Fibroblast of villous mesenchyme (primary cell): ENCODE data around the gene GRIK2. TPM values are rescaled to one million over a fixed set of nuclear protein-coding genes. Genes with fewer than 3 reads are reported as not detected.

ENCODE experiments used
- DNase-seq: peaks from one replicate; pipeline ENCODE4 v3.0.0-alpha.2; 2010; ENCODE audit warnings: low read depth
- H3K4me3 ChIP-seq: 2 replicates; pipeline ENCODE4 v1.5.1; 2011; ENCODE audit warnings: low read depth, mild to moderate bottlenecking, low read length
- total RNA-seq: library from RNA; depleted of rRNA; stranded (reverse); fragments of >200 nt; gene quantifications from 2 replicates; pipeline ENCODE4 v1.2.3, GENCODE V29; 2012
- TF ChIP-seq, protein P1 (sequence below): IDR thresholded peaks from 2 replicates; pipeline ENCODE4 v1.5.1; 2012; ENCODE audit warnings: low read depth, mild to moderate bottlenecking, low read length; ENCODE audit not compliant: insufficient read depth

The GRIK2 gene
- total RNA-seq, 1 donor = 15.1 TPM

DNA sequence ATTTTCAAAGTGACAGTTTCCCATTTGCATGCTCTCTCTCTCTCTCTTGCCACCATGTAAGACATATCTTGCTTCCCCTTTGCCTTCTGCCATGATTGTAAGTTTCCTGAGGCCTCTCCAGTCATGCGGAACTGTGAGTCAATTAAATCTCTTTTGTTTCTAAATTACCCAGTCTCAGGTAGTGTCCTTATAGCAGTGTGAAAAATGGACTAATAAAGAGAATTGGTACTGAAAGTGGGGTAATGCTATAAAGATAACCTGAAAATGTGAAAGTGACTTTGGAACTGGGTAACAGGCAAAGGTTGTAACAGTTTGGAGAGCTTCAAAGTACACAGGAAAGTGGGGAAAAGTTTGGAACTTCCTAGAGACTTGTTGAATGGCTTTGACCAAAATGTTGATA is 389.8 kb downstream of the GRIK2 start:
- no peak overlapping the region for H3K4me3 ChIP-seq
- TF ChIP-seq, protein P1, sequence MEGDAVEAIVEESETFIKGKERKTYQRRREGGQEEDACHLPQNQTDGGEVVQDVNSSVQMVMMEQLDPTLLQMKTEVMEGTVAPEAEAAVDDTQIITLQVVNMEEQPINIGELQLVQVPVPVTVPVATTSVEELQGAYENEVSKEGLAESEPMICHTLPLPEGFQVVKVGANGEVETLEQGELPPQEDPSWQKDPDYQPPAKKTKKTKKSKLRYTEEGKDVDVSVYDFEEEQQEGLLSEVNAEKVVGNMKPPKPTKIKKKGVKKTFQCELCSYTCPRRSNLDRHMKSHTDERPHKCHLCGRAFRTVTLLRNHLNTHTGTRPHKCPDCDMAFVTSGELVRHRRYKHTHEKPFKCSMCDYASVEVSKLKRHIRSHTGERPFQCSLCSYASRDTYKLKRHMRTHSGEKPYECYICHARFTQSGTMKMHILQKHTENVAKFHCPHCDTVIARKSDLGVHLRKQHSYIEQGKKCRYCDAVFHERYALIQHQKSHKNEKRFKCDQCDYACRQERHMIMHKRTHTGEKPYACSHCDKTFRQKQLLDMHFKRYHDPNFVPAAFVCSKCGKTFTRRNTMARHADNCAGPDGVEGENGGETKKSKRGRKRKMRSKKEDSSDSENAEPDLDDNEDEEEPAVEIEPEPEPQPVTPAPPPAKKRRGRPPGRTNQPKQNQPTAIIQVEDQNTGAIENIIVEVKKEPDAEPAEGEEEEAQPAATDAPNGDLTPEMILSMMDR = no peak
- DNase-seq = no peak

DNA sequence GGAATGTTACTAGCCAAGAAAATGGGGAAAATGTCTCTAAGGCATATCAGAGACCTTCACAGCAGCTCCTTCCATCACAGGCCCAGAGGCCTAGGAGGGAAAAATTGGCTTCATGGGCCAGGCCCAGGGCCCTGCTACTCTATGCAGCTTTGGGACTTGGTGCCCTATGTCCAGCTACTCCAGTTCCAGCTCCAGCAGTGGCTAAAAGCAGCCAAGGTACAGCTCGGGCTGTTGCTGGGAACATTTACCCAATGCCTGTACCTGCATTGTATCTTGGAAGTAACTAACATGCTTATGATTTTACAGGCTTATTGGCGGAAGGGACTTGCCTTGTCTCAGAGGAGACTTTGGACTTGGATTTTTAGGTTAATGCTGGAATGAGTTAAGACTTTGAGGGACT is 390.6 kb downstream of the GRIK2 start:
- H3K4me3 ChIP-seq = no peak overlapping the region
- DNase-seq = no peak
- TF ChIP-seq, protein P1 = no peak

DNA sequence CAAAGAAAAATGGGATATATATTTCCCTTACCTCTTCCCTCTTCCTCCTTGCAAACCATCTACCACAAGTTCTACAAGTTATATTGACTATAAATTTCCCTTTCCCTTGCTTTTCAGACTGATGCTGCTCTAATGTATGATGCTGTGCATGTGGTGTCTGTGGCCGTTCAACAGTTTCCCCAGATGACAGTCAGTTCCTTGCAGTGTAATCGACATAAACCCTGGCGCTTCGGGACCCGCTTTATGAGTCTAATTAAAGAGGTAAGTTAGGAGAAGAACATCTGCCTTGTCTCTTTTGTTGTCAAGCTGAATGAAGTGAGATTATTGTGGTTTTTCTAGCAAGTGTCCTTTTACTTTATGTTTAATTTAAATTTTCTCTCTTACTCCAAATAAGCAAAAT is 406.0 kb downstream of the GRIK2 start:
- no peak for DNase-seq
- H3K4me3 ChIP-seq = no peak overlapping the region
- TF ChIP-seq, protein P1 = no peak

DNA sequence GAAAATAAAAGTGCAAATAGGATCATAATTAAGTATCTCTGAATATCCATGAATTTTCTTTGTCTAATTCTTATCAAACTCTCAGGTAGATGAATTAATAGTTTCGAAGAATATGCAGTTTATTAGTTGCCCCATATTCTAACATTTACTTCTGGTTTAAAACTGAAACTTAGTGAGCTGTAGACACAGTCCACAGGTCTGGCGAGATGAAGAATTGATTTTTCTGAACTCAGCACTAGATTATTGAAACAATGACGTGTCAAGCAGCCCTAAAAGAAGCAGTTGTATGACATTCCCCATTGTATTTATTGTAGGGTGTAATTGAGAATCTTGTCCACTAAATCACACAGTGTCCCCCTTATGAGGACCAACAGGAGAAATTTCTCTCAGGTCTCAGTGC is 407.1 kb downstream of the GRIK2 start:
- TF ChIP-seq, protein P1 = no peak
- no peak for DNase-seq
- H3K4me3 ChIP-seq = no peak overlapping the region

DNA sequence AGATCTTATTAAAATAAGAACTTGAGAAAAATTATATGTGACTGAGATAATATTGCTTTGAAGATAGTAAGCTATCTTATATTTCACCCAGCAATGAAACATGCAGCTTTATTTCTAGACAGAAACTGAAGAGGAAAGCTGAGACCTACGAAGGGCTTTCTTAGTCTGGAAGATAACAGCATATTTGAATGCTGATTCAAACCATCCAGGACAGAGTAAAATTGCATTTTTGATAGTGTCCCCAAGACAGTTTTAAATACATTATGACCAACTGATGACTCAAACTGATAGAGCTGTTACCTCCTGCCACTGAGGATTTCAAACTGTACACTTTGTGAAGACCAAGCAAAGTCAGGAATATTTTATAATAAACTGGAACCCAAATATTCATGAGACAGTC is 409.6 kb downstream of the GRIK2 start:
- no peak overlapping the region for H3K4me3 ChIP-seq
- no peak for DNase-seq
- TF ChIP-seq, protein P1 = no peak

DNA sequence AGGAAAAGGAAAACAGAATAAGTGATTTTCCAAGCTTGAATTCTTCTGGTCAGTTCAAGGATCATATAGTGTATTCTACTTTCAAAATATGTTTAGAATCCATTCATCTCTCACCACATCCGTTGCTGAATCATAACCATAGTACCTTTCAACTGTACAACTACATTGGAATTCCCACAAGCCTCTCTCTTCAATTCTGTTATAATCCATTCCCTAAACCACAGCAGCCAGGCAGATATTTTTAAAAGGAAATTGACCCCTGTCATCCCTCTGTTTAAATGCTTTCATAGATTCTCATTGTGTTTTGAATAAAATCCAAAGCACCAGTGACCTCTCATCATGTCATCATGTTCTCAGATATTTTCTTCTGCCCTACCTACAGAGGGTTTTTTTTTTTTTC is 412.7 kb downstream of the GRIK2 start:
- peak; percentile 30 for DNase-seq

DNA sequence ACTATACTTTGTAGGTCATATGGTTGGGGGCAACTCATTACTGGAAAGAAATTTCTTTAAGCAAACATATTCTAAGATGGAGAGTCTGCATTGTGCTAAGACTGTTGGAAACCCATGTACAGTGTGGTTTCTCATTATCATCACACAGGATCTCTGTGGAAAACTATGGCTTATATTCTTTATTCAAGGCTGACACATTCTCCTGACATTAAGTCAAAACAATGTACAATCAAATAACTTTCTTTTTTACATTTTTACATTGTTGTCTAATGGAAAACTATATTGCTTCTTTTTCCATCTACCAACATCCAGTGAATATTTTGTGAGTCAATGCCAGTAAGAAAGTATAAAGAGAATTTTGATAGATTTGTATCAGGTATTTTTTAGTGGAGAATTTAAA is 417.6 kb downstream of the GRIK2 start:
- DNase-seq = no peak
- TF ChIP-seq, protein P1 = no peak
- no peak overlapping the region for H3K4me3 ChIP-seq

More for the DNA sequence above, 412.7 kb downstream of the GRIK2 start:
- no peak overlapping the region for H3K4me3 ChIP-seq
- TF ChIP-seq, protein P1 = no peak
